ENCODE data around the gene ERICH6.

DNA sequence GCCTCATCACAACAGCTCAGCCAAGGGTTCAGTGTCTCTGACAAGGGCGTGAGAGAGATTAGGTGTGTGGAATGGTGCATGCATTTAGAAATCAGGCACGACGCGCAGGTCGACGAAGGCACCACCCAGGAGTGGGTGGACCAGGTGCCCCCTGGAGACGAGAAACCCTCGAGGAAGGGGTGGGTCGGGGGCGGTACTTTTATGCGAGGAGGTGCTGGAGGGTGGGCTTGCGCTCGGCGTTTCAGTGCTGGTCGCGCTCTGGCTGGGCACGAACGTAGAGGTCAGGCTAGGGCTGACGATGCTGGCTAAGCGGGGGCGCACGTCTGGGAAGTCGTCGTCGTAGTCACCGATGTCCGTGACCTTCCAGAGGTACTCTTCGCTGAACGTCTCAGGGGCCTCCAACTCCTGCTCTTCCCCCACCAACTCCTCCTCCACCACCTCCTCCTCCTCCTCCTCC lies 393 bp downstream of the ERICH6 start:
- TF ChIP-seq POLR2A (IDR thresholded peaks at IDR 0.05; ENCODE audit: low read length): no peak
- no peak for TF ChIP-seq GATA1 (IDR thresholded peaks at IDR 0.05; ENCODE audit: low read depth, low read length)

Data from erythroblast (primary cell).